Mesenchymal stem cell (in vitro differentiated cells and primary cell): ENCODE data around the gene RPTOR.

Source experiments
- DNase-seq: peaks from one replicate; pipeline ENCODE4 v3.0.0-alpha.2; 2013
- H2AFZ ChIP-seq: one replicate; pipeline ENCODE4 v1.6.1; 2013; ENCODE audit warnings: low read depth, mild to moderate bottlenecking, control low read depth, inconsistent platforms, low read length, moderate library complexity
- H2AK5ac ChIP-seq: 2 replicates; pipeline ENCODE4 v1.6.1; 2013; ENCODE audit warnings: low read length, moderate library complexity, mild to moderate bottlenecking, inconsistent platforms; ENCODE audit not compliant: severe bottlenecking
- H2BK120ac ChIP-seq: one replicate; pipeline ENCODE4 v1.6.1; 2013; ENCODE audit warnings: low read depth, mild to moderate bottlenecking, inconsistent platforms, low read length, moderate library complexity
- H2BK12ac ChIP-seq, 2 experiments: one replicate each; pipeline ENCODE4 v1.6.1; 2013; ENCODE audit warnings: inconsistent platforms in 2 of 2, low read length in 2 of 2, mild to moderate bottlenecking in 2 of 2, moderate library complexity in 2 of 2, control low read depth in 1 of 2
- H2BK15ac ChIP-seq: one replicate; pipeline ENCODE4 v1.6.1; 2013; ENCODE audit warnings: mild to moderate bottlenecking, low read depth, inconsistent platforms; ENCODE audit not compliant: poor library complexity, severe bottlenecking
- H2BK5ac ChIP-seq: 2 replicates; pipeline ENCODE4 v1.6.1; 2013; ENCODE audit warnings: low read depth, mild to moderate bottlenecking, low read length, control low read depth, inconsistent platforms; ENCODE audit not compliant: poor library complexity, severe bottlenecking
- H3K14ac ChIP-seq, 2 experiments: one replicate each; pipeline ENCODE4 v1.6.1; 2013; ENCODE audit warnings: inconsistent platforms in 2 of 2, low read length in 2 of 2, control low read depth in 1 of 2, mild to moderate bottlenecking in 1 of 2, moderate library complexity in 1 of 2
- H3K18ac ChIP-seq, 2 experiments: one replicate each; pipeline ENCODE4 v1.6.1; 2013; ENCODE audit warnings: inconsistent platforms in 2 of 2, low read length in 2 of 2, control low read depth in 1 of 2, low read depth in 1 of 2, mild to moderate bottlenecking in 1 of 2
- H3K23ac ChIP-seq, 2 experiments: one replicate each; pipeline ENCODE4 v1.6.1; 2013; ENCODE audit warnings: inconsistent platforms in 2 of 2, low read length in 2 of 2, mild to moderate bottlenecking in 2 of 2, moderate library complexity in 2 of 2, control low read depth in 1 of 2
- H3K27ac ChIP-seq: 2 replicates; pipeline ENCODE4 v1.5.1; 2013; ENCODE audit warnings: mild to moderate bottlenecking, moderate library complexity, low read length, control low read depth, inconsistent platforms; ENCODE audit not compliant: poor library complexity, severe bottlenecking
- H3K27me3 ChIP-seq, 2 experiments: 2 replicates each; pipeline versions ENCODE4 v1.6.1 to v1.7.0; 2013; ENCODE audit warnings: low read length in 2 of 2, mild to moderate bottlenecking in 2 of 2, moderate library complexity in 2 of 2, control low read depth in 1 of 2, inconsistent platforms in 1 of 2; ENCODE audit not compliant: control insufficient read depth in 1 of 2, insufficient read depth in 1 of 2
- H3K36me3 ChIP-seq, 2 experiments: 2 replicates each; pipeline versions ENCODE4 v1.6.1 to v1.7.0; 2013; ENCODE audit warnings: low read length in 2 of 2, control low read depth in 1 of 2, inconsistent platforms in 1 of 2, low read depth in 1 of 2, mild to moderate bottlenecking in 1 of 2; ENCODE audit not compliant: insufficient read depth in 2 of 2, control insufficient read depth in 1 of 2
- H3K4ac ChIP-seq, 2 experiments: one replicate each; pipeline ENCODE4 v1.6.1; 2013; ENCODE audit warnings: inconsistent platforms in 2 of 2, low read length in 2 of 2, mild to moderate bottlenecking in 2 of 2, moderate library complexity in 2 of 2, control low read depth in 1 of 2, low read depth in 1 of 2
- H3K4me1 ChIP-seq: 2 replicates; pipeline ENCODE4 v1.6.1; 2013; ENCODE audit warnings: low read depth, low read length, control low read depth; ENCODE audit not compliant: control insufficient read depth, insufficient read depth
- H3K4me2 ChIP-seq: 2 replicates; pipeline ENCODE4 v1.6.1; 2013; ENCODE audit warnings: low read length, mild to moderate bottlenecking, inconsistent platforms; ENCODE audit not compliant: poor library complexity, severe bottlenecking
- H3K4me3 ChIP-seq, 2 experiments: 2 replicates each; pipeline versions ENCODE4 v1.5.1 to v1.7.0; 2013; ENCODE audit warnings: low read length in 2 of 2, mild to moderate bottlenecking in 2 of 2, control low read depth in 1 of 2, low read depth in 1 of 2; ENCODE audit not compliant: insufficient read depth in 1 of 2
- H3K79me1 ChIP-seq: replicated peaks from 2 replicates; pipeline ENCODE4 v1.6.1; 2013; ENCODE audit warnings: mild to moderate bottlenecking, control low read depth, low read length, inconsistent platforms; ENCODE audit not compliant: poor library complexity, severe bottlenecking
- H3K9ac ChIP-seq: 2 replicates; pipeline ENCODE4 v1.7.0; 2013; ENCODE audit warnings: mild to moderate bottlenecking, low read length, moderate library complexity
- H3K9me3 ChIP-seq: 2 replicates; pipeline ENCODE4 v1.7.0; 2013; ENCODE audit warnings: mild to moderate bottlenecking, low read length; ENCODE audit not compliant: control insufficient read depth
- H4K8ac ChIP-seq: one replicate; pipeline ENCODE4 v1.6.1; 2013; ENCODE audit warnings: inconsistent platforms, mild to moderate bottlenecking, low read length, moderate library complexity
- H4K91ac ChIP-seq: one replicate; pipeline ENCODE4 v1.6.1; 2013; ENCODE audit warnings: mild to moderate bottlenecking, low read length, inconsistent platforms
- WGBS: methylation state at CpG from one replicate; pipeline ENCODE4 v1.1.7; 2013; ENCODE audit warnings: mixed read lengths; 5-methylcytosine and 5-hydroxymethylcytosine counted together

Gene RPTOR

GRCh38 chr17:80956321-80957190 lies 411.9 kb downstream of the RPTOR start:
- H3K36me3 ChIP-seq: peaks cover 18 to 54% of the 10 kb centered on the region in 2 experiments
- DNase-seq: no peak
- no peak overlapping the region for H3K27ac ChIP-seq
- H3K9me3 ChIP-seq: no peaks in the 10 kb centered on the region
- H4K8ac ChIP-seq: no peak overlapping the region
- H3K4ac ChIP-seq: no peak overlapping the region
- H2AK5ac ChIP-seq: no peak overlapping the region
- no peak overlapping the region for H3K18ac ChIP-seq
- no peak overlapping the region for H2BK5ac ChIP-seq
- H2BK15ac ChIP-seq: no peak overlapping the region
- no peak overlapping the region for H3K4me2 ChIP-seq
- no peak overlapping the region for H2AFZ ChIP-seq
- H2BK12ac ChIP-seq: no peak overlapping the region
- no peak overlapping the region for H2BK120ac ChIP-seq
- no peak overlapping the region for H4K91ac ChIP-seq
- H3K9ac ChIP-seq: no peak overlapping the region
- H3K27me3 ChIP-seq: no peaks in the 10 kb centered on the region
- no peak overlapping the region for H3K14ac ChIP-seq
- 90% methylated on average over 27 of the region's 29 CpGs for WGBS
- H3K23ac ChIP-seq: no peak overlapping the region
- no peak overlapping the region for H3K4me3 ChIP-seq
- H3K4me1 ChIP-seq: peaks cover 3% of the 10 kb centered on the region
- no peaks in the 10 kb centered on the region for H3K79me1 ChIP-seq

- H3K4me1 ChIP-seq: peaks cover 4% of the 10 kb centered on the region
- H4K8ac ChIP-seq: no peak overlapping the region
- H2BK5ac ChIP-seq: no peak overlapping the region
- H3K27ac ChIP-seq: no peak overlapping the region
- H3K36me3 ChIP-seq: peaks cover 9 to 50% of the 10 kb centered on the region in 2 experiments
- H2BK12ac ChIP-seq: no peak overlapping the region
- H2AFZ ChIP-seq: no peak overlapping the region
- 95% methylated on average over 12 of the region's 12 CpGs for WGBS
- H3K18ac ChIP-seq: no peak overlapping the region
- no peak overlapping the region for H3K4me3 ChIP-seq
- H3K14ac ChIP-seq: no peak overlapping the region
- no peak overlapping the region for H2BK120ac ChIP-seq
- no peaks in the 10 kb centered on the region for H3K79me1 ChIP-seq
- H3K9me3 ChIP-seq: no peaks in the 10 kb centered on the region
- no peak overlapping the region for H3K9ac ChIP-seq
- H2AK5ac ChIP-seq: no peak overlapping the region
- no peak overlapping the region for H2BK15ac ChIP-seq
- H3K4ac ChIP-seq: no peak overlapping the region
- no peak overlapping the region for H4K91ac ChIP-seq
- no peak for DNase-seq
- no peak overlapping the region for H3K4me2 ChIP-seq
- no peaks in the 10 kb centered on the region for H3K27me3 ChIP-seq
- no peak overlapping the region for H3K23ac ChIP-seq
Observed at GRCh38 chr17:80957461-80957941, 412.9 kb downstream of the RPTOR start.

- Histone ChIP-seq H2BK120ac (no peak overlapping the region), H3K4me1 (peaks cover 5% of the 10 kb centered on the region), H4K91ac (no peak overlapping the region), H2AK5ac (no peak overlapping the region), H2AFZ (no peak overlapping the region), H3K27me3 (no peaks in the 10 kb centered on the region), H3K4me3 (peak overlapping the region in 1 of 2 experiments; percentile 44), H3K9ac (peak overlapping the region; percentile 58), H3K18ac (no peak overlapping the region), H4K8ac (no peak overlapping the region), H3K27ac (no peak overlapping the region), H3K14ac (no peak overlapping the region), H2BK15ac (no peak overlapping the region), H3K23ac (no peak overlapping the region), H2BK5ac (no peak overlapping the region), H3K36me3 (peaks cover 0 to 52% of the 10 kb centered on the region in 2 experiments), H3K79me1 (no peaks in the 10 kb centered on the region), H3K9me3 (no peaks in the 10 kb centered on the region), H3K4me2 (no peak overlapping the region), H2BK12ac (no peak overlapping the region), H3K4ac (no peak overlapping the region)
- 91% methylated on average over 23 of the region's 23 CpGs for WGBS
- DNase-seq: no peak
Observed at GRCh38 chr17:80959330-80960036, 414.8 kb downstream of the RPTOR start.
